Gastrocnemius medialis (tissue), 4 donors: ENCODE results near the gene GRM4. TPM values are rescaled to one million over a fixed set of nuclear protein-coding genes. Genes with fewer than 3 reads are reported as not detected.

Source experiments
- ATAC-seq, 2 donors: fragments of 150-250 bp; one replicate each; pipeline ENCODE4 v1.9.1; 2016
- DNase-seq, 2 donors: peaks; one replicate each; pipeline ENCODE4 v3.0.0-alpha.2; 2019
- H3K27ac ChIP-seq, 4 donors: fragments of 200-600 bp; sonication (generic); 1 replicate in 1 of 4; 2 replicates in 3 of 4; pipeline ENCODE4 v1.5.1; 2016 to 2018; ENCODE audit warnings: mild to moderate bottlenecking in 2 of 4, moderate library complexity in 1 of 4
- H3K27me3 ChIP-seq, 3 donors: fragments of 200-600 bp; sonication (generic) in 2 of 3; 1 replicate in 1 of 3; 2 replicates in 2 of 3; pipeline versions ENCODE4 v1.5.1 to v1.6.0; 2016 to 2019; ENCODE audit warnings: mild to moderate bottlenecking in 1 of 3, moderate library complexity in 1 of 3
- H3K36me3 ChIP-seq, 2 donors: fragments of 200-600 bp; sonication (generic) in 1 of 2; one replicate each; pipeline ENCODE4 v1.5.1; 2017 to 2018
- H3K4me1 ChIP-seq, 2 donors: fragments of 200-600 bp; sonication (generic) in 1 of 2; one replicate each; pipeline ENCODE4 v1.5.1; 2016 to 2017; ENCODE audit warnings: mild to moderate bottlenecking in 2 of 2
- H3K4me3 ChIP-seq, 4 donors: fragments of 200-600 bp; sonication (generic) in 3 of 4; 1 replicate in 1 of 4; 2 replicates in 3 of 4; pipeline ENCODE4 v1.5.1; 2016 to 2019; ENCODE audit warnings: mild to moderate bottlenecking in 2 of 4
- H3K9me3 ChIP-seq, 3 donors: fragments of 200-600 bp; sonication (generic) in 2 of 3; 1 replicate in 1 of 3; 2 replicates in 2 of 3; pipeline ENCODE4 v1.5.1; 2016 to 2019
- POLR2A ChIP-seq, 2 donors: fragments of 450-650 bp; IDR thresholded peaks; one replicate each; pipeline ENCODE4 v1.6.1; 2017; ENCODE audit warnings: antibody characterized with exemption in 2 of 2, mild to moderate bottlenecking in 2 of 2, moderate library complexity in 2 of 2
- in situ Hi-C, 4 donors: fragments of 200-750 bp; cut with MboI; loops; one replicate each; pipeline versions ENCODE4 v1.15.0 to v1.8.0; 2017; ENCODE audit warnings: low sequenced_read_pairs in 4 of 4
- intact Hi-C: fragments of 100-400 bp; cut with DNase I; formaldehyde crosslinking; loops from one replicate; pipeline ENCODE4 v1.15.1; 2023; ENCODE audit warnings: low total_unique reads
- total RNA-seq, 4 donors: library from RNA; depleted of rRNA; stranded (reverse); fragments of >200 nt; gene quantifications; one replicate each; pipeline versions ENCODE4 v1.1.0 to v1.2.3, GENCODE V29; 2016
- TF ChIP-seq, protein P1 (sequence below), 5 experiments: fragments of 450-650 bp in 3 of 5; fragments of 200-600 bp in 2 of 5; sonication (generic) in 2 of 5; IDR thresholded peaks in 4 of 5; conservative IDR thresholded peaks in 1 of 5; 1 replicate in 4 of 5; 2 replicates in 1 of 5; pipeline ENCODE4 v1.5.1; 2016 to 2019; ENCODE audit warnings: antibody characterized with exemption in 5 of 5, mild to moderate bottlenecking in 3 of 5, moderate library complexity in 3 of 5

GRM4 gene
- total RNA-seq, 4 donors from 2014 or later = 0.03 TPM; not detected in 3

DNA sequence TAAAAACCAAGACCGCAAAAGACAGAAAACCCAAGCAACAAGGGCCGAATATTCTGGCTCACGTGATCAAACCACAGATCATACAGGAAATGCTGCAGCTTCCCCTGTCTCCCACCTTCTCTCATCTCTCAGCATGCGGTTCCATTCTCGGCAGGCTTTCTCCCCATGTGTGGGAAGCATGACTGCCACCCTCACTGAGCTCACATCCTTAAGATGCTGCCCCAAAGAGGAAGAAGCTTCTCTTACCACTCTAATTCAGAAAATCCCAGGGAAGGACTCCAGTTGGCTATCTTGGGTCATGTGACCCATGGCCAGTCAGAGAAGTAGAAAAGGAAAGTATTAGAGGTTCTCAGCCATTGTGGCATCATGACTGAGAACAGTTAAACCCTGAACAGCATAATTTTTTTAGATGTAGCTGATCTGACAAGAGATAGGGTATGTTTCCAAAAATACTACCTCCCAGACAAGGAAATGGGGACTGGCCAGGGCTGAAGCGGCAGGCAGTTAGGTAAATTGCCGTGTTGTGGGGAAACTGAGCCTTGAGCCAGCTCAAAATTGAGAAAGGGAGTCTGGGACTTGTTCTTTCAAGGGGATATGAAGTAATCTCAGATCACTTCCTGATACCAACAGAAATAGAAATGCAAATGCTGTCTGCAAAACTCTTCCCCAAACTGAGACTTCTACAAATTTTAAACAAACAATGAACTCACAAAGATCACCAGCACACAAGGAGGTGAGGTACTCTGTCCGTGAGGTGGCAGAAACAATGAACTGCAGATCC, 37.1 kb upstream of the GRM4 start:
- ATAC-seq (no peak), DNase-seq (no peak)
- H3K9me3 ChIP-seq = no peaks in the 10 kb centered on the region
- TF ChIP-seq, protein P1, sequence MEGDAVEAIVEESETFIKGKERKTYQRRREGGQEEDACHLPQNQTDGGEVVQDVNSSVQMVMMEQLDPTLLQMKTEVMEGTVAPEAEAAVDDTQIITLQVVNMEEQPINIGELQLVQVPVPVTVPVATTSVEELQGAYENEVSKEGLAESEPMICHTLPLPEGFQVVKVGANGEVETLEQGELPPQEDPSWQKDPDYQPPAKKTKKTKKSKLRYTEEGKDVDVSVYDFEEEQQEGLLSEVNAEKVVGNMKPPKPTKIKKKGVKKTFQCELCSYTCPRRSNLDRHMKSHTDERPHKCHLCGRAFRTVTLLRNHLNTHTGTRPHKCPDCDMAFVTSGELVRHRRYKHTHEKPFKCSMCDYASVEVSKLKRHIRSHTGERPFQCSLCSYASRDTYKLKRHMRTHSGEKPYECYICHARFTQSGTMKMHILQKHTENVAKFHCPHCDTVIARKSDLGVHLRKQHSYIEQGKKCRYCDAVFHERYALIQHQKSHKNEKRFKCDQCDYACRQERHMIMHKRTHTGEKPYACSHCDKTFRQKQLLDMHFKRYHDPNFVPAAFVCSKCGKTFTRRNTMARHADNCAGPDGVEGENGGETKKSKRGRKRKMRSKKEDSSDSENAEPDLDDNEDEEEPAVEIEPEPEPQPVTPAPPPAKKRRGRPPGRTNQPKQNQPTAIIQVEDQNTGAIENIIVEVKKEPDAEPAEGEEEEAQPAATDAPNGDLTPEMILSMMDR (IDR thresholded peaks at IDR 0.05 in 4 of 5, conservative IDR thresholded peaks at IDR 0.05 in 1 of 5) = no peak
- no peak for TF ChIP-seq POLR2A (IDR thresholded peaks at IDR 0.05)
- no peaks in the 10 kb centered on the region for H3K4me1 ChIP-seq
- intact Hi-C loops (no loop called here), in situ Hi-C loops (loop anchor here in 2 of 4 donors (25.0 kb wide), 1 partner anchor 429 kb away; no protein-coding TSS in a partner anchor)
- H3K4me3 ChIP-seq = no peak overlapping the region
- no peaks in the 10 kb centered on the region for H3K27me3 ChIP-seq
- no peaks in the 10 kb centered on the region for H3K36me3 ChIP-seq
- H3K27ac ChIP-seq = no peak overlapping the region

DNA sequence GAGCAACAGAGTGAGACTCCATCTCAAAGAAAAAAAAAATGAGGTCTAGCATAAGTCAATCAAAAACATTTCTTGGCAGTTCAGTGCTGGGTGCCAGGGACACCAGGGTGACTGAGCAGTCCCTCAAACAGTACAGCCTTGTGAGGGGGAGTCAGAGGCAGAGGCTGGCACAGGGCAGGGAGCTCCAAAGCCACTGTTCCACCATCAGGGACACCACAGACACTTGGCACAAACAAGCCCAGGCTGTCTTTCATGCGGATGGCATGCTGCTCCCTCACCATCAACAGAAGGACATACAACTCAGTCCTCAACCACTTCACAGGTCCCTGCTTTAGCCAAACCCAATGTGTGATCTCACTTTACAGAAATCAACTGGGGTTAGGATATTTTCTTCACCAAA, 36.0 kb upstream of the GRM4 start:
- intact Hi-C loops = no loop called here
- H3K4me3 ChIP-seq = no peak overlapping the region

DNA sequence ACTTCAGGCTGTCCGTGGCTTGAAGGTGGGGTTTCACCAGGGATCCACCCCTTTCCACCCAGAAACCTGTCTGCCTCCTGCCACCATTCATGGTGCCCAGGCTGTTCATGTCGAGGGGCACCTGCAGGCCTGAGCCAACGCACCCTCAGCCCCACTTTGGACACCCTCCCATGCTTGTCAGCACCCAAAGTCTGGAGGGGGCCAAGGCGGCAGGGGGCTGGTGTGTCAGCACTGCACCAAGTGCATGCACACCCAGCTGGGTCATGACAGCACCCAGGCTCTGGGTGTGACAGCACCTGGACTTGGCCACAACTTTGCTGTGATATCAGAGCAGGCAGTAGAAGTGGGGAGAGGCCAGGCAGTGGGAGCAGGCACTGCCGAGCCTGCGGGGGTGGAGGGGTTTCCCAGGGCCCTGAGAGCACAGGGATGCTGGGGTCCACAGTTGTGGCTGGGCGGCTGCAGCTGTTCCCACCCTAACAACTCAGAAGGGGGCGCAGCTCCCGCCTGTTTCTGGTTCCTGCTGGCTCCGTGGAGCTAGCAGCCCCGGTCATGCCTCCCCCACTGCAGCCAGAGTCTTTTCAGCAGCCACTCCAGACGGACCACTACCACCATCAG, 33.3 kb upstream of the GRM4 start:
- Histone ChIP-seq H3K27me3 (no peaks in the 10 kb centered on the region), H3K27ac (no peak overlapping the region), H3K4me1 (no peaks in the 10 kb centered on the region), H3K4me3 (no peak overlapping the region), H3K9me3 (no peaks in the 10 kb centered on the region), H3K36me3 (no peaks in the 10 kb centered on the region)
- DNase-seq (no peak), ATAC-seq (no peak)
- in situ Hi-C loops (loop anchor here in 2 of 4 donors (25.0 kb wide), 1 partner anchor 433 kb away; no protein-coding TSS in a partner anchor), intact Hi-C loops (no loop called here)
- TF ChIP-seq, protein P1 (IDR thresholded peaks at IDR 0.05 in 4 of 5, conservative IDR thresholded peaks at IDR 0.05 in 1 of 5) = no peak
- TF ChIP-seq POLR2A (IDR thresholded peaks at IDR 0.05) = no peak

More for the DNA sequence above, 36.0 kb upstream of the GRM4 start:
- H3K27ac ChIP-seq = no peak overlapping the region
- DNase-seq (no peak), ATAC-seq (no peak)
- H3K36me3 ChIP-seq = no peaks in the 10 kb centered on the region
- no peaks in the 10 kb centered on the region for H3K27me3 ChIP-seq
- no peak for TF ChIP-seq POLR2A (IDR thresholded peaks at IDR 0.05)
- TF ChIP-seq, protein P1 (IDR thresholded peaks at IDR 0.05 in 4 of 5, conservative IDR thresholded peaks at IDR 0.05 in 1 of 5) = no peak
- H3K4me1 ChIP-seq = no peaks in the 10 kb centered on the region
- H3K9me3 ChIP-seq = no peaks in the 10 kb centered on the region
- in situ Hi-C loops = loop anchor here in 2 of 4 donors (25.0 kb wide), 1 partner anchor 430 kb away; no protein-coding TSS in a partner anchor

DNA sequence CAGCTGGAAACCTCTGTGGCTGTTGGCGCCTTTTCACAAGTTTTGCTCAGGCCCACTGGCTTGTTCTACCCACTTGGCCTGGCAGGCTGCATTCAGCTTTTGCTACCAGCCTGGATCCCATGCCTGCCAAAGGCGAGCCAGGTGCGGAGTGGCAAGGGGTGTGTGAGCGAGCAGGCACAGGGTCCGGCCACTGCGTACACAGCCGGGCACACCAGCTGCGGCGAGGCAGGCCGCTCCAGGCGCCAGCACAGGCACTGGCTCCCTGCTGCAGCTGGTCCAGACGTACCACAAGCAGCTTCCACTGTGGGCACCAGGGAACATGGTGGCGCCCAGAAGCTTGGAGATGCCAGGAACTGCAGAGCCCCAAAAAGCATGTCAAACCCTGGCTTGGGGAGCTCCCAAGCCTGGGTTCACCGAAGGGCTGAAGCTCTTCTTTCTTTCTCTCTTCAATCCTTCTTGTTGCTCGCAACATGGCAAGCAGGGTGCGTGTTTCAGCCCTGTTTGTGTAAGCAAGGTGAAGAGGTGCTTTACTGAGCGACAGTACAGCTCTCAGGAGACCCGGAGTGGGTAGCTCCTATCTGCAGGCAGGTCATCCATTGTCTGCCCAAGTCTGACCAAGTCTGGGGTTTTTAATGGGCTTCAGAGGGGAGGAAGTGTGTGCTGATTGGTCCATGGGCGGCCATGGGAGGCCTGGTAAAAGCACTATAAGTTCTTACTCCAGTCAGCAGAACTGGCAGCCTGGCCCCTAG, 32.6 kb upstream of the GRM4 start:
- Histone ChIP-seq H3K4me3 (no peak overlapping the region), H3K27me3 (no peaks in the 10 kb centered on the region), H3K4me1 (no peaks in the 10 kb centered on the region), H3K27ac (no peak overlapping the region), H3K36me3 (no peaks in the 10 kb centered on the region), H3K9me3 (no peaks in the 10 kb centered on the region)
- in situ Hi-C loops = loop anchor here in 2 of 4 donors (25.0 kb wide), 1 partner anchor 434 kb away; no protein-coding TSS in a partner anchor
- ATAC-seq (no peak), DNase-seq (no peak)
- no peak for TF ChIP-seq POLR2A (IDR thresholded peaks at IDR 0.05)
- TF ChIP-seq, protein P1 (IDR thresholded peaks at IDR 0.05 in 4 of 5, conservative IDR thresholded peaks at IDR 0.05 in 1 of 5) = no peak
- intact Hi-C loops = no loop called here
